H1 (cell line): ENCODE data around the gene LPAR3. TPM values are rescaled to one million over a fixed set of nuclear protein-coding genes. Genes with fewer than 3 reads are reported as not detected.

ENCODE experiments used
- CTCF ChIA-PET: fragments of 300-600 bp; sonication (Branson Sonifier 250); formaldehyde crosslinking; loops from one replicate; lab custom pipeline; 2021; ENCODE audit not compliant: partially characterized antibody; lab: Charles Lee
- POLR2A ChIA-PET: fragments of 300-600 bp; sonication (Branson Sonifier 250); formaldehyde crosslinking; loops from one replicate; lab custom pipeline; 2021; ENCODE audit warnings: inconsistent platforms; ENCODE audit not compliant: partially characterized antibody; lab: Charles Lee
- DNase-seq, 2 experiments: peaks; one replicate each; pipeline versions ENCODE4 v3.0.0 to v3.0.0-alpha.2; 2010 to 2022; ENCODE audit warnings: low spot score in 2 of 2, low read depth in 1 of 2, mixed read lengths in 1 of 2
- FAIRE-seq: peaks from 2 replicates; lab custom pipeline; 2011; peaks lifted over from hg19 to GRCh38; lab: Jason Lieb, UNC
- H2AFZ ChIP-seq: 2 replicates; pipeline ENCODE4 v1.8.1; 2012; ENCODE audit warnings: low read length, inconsistent platforms
- H2AK5ac ChIP-seq: 2 replicates; pipeline ENCODE4 v1.6.1; 2013; ENCODE audit warnings: low read depth, low read length
- H2BK120ac ChIP-seq: replicated peaks from 2 replicates; pipeline ENCODE3; 2013; ENCODE audit warnings: low read depth, low read length, inconsistent platforms
- H2BK12ac ChIP-seq: 2 replicates; pipeline ENCODE4 v1.6.1; 2013; ENCODE audit warnings: low read depth, low read length
- H2BK15ac ChIP-seq: 2 replicates; pipeline ENCODE4 v1.6.1; 2013; ENCODE audit warnings: low read length
- H2BK20ac ChIP-seq: 2 replicates; pipeline ENCODE4 v1.6.1; 2013; ENCODE audit warnings: low read length
- H2BK5ac ChIP-seq: 2 replicates; pipeline ENCODE4 v1.6.1; 2013; ENCODE audit warnings: low read depth, low read length
- H3K14ac ChIP-seq: 2 replicates; pipeline ENCODE4 v1.6.1; 2013; ENCODE audit warnings: inconsistent platforms; ENCODE audit not compliant: insufficient read length
- H3K18ac ChIP-seq: 2 replicates; pipeline ENCODE4 v1.6.1; 2013; ENCODE audit warnings: low read length; ENCODE audit errors: extremely low read depth
- H3K23ac ChIP-seq: 2 replicates; pipeline ENCODE4 v1.6.1; 2013; ENCODE audit warnings: inconsistent platforms; ENCODE audit not compliant: insufficient read length
- H3K23me2 ChIP-seq: 2 replicates; pipeline ENCODE4 v1.6.1; 2013; ENCODE audit warnings: low read depth, low read length
- H3K27ac ChIP-seq: 2 replicates; pipeline ENCODE4 v1.6.1; 2011; ENCODE audit warnings: low read depth, low read length, inconsistent platforms
- H3K27me3 ChIP-seq, 4 experiments: replicated peaks in 1 of 4; 1 replicate in 1 of 4; 2 replicates in 3 of 4; pipeline versions ENCODE4 v1.6.1 to v1.8.1; 2011 to 2013; ENCODE audit warnings: low read length in 3 of 4, mild to moderate bottlenecking in 3 of 4, inconsistent platforms in 2 of 4, mixed read lengths in 2 of 4, moderate library complexity in 1 of 4; ENCODE audit not compliant: control insufficient read depth in 3 of 4, insufficient read depth in 3 of 4; ENCODE audit errors: extremely low read depth in 1 of 4
- H3K36me3 ChIP-seq, 4 experiments: 2 replicates each; pipeline versions ENCODE4 v1.6.1 to v1.8.1; 2011 to 2013; ENCODE audit warnings: mild to moderate bottlenecking in 4 of 4, low read length in 3 of 4, moderate library complexity in 2 of 4, control low read depth in 1 of 4, inconsistent platforms in 1 of 4; ENCODE audit not compliant: insufficient read depth in 4 of 4, control insufficient read depth in 2 of 4
- H3K4ac ChIP-seq: replicated peaks from 2 replicates; pipeline ENCODE3; 2013; ENCODE audit warnings: low read length, low read depth, mixed read lengths, inconsistent platforms; ENCODE audit not compliant: insufficient read length
- H3K4me1 ChIP-seq, 4 experiments: replicated peaks in 1 of 4; 1 replicate in 1 of 4; 2 replicates in 3 of 4; pipeline versions ENCODE4 v1.6.1 to v1.8.1; 2011 to 2013; ENCODE audit warnings: low read length in 3 of 4, inconsistent platforms in 2 of 4, mixed read lengths in 1 of 4; ENCODE audit not compliant: insufficient read depth in 4 of 4, control insufficient read depth in 3 of 4
- H3K4me2 ChIP-seq, 2 experiments: 2 replicates each; pipeline versions ENCODE4 v1.6.1 to v1.8.1; 2011 to 2013; ENCODE audit warnings: low read depth in 2 of 2, low read length in 2 of 2, control low read depth in 1 of 2, inconsistent platforms in 1 of 2, mild to moderate bottlenecking in 1 of 2; ENCODE audit not compliant: insufficient read depth in 1 of 2
- H3K4me3 ChIP-seq, 4 experiments: fragments of 200-600, 300-600 bp in 1 of 4; sonication (generic), shearing (Covaris generic), sonication (Bioruptor Twin) in 1 of 4; 2 replicates each; pipeline versions ENCODE4 v1.5.1 to v1.8.1; 2011 to 2016; ENCODE audit warnings: low read length in 4 of 4, low read depth in 3 of 4, control low read depth in 2 of 4, inconsistent platforms in 2 of 4, mild to moderate bottlenecking in 2 of 4, mixed read lengths in 1 of 4, moderate library complexity in 1 of 4; ENCODE audit not compliant: insufficient read depth in 2 of 4; ENCODE audit errors: extremely low read depth in 1 of 4
- H3K56ac ChIP-seq: replicated peaks from 2 replicates; pipeline ENCODE3; 2013; ENCODE audit warnings: low read depth, mild to moderate bottlenecking, mixed read lengths, low read length, inconsistent platforms; ENCODE audit not compliant: insufficient read length
- H3K79me1 ChIP-seq: 2 replicates; pipeline ENCODE4 v1.6.1; 2013; ENCODE audit warnings: low read depth, low read length, control low read depth
- H3K79me2 ChIP-seq, 2 experiments: 2 replicates each; pipeline versions ENCODE4 v1.6.1 to v1.8.1; 2012 to 2013; ENCODE audit warnings: low read length in 2 of 2, mild to moderate bottlenecking in 2 of 2, inconsistent platforms in 1 of 2; ENCODE audit not compliant: insufficient read depth in 2 of 2, control insufficient read depth in 1 of 2
- H3K9ac ChIP-seq, 4 experiments: replicated peaks in 1 of 4; 1 replicate in 1 of 4; 2 replicates in 3 of 4; pipeline versions ENCODE4 v1.6.1 to v1.8.1; 2011 to 2013; ENCODE audit warnings: low read depth in 3 of 4, low read length in 3 of 4, control low read depth in 2 of 4, mild to moderate bottlenecking in 2 of 4, moderate library complexity in 2 of 4, inconsistent platforms in 1 of 4; ENCODE audit errors: extremely low read depth in 1 of 4
- H3K9me3 ChIP-seq, 2 experiments: 2 replicates each; pipeline versions ENCODE4 v1.6.1 to v1.8.1; 2012 to 2013; ENCODE audit warnings: mild to moderate bottlenecking in 2 of 2, moderate library complexity in 2 of 2, control low read depth in 1 of 2, inconsistent platforms in 1 of 2, low read depth in 1 of 2, low read length in 1 of 2, mixed read lengths in 1 of 2; ENCODE audit not compliant: insufficient read depth in 2 of 2
- H4K20me1 ChIP-seq, 2 experiments: replicated peaks in 1 of 2; 2 replicates each; pipeline versions ENCODE3 to v1.8.1; 2011 to 2013; ENCODE audit warnings: inconsistent platforms in 2 of 2, low read length in 2 of 2, mild to moderate bottlenecking in 1 of 2; ENCODE audit not compliant: insufficient read depth in 2 of 2, control insufficient read depth in 1 of 2
- H4K5ac ChIP-seq: 2 replicates; pipeline ENCODE4 v1.6.1; 2013; ENCODE audit warnings: low read length, low read depth, mixed read lengths, inconsistent platforms; ENCODE audit not compliant: insufficient read length
- H4K8ac ChIP-seq: 2 replicates; pipeline ENCODE4 v1.8.0; 2013; ENCODE audit warnings: mild to moderate bottlenecking, moderate library complexity, low read length, inconsistent platforms; ENCODE audit not compliant: insufficient read depth; ENCODE audit errors: extremely low read depth
- H4K91ac ChIP-seq: replicated peaks from 2 replicates; pipeline ENCODE3; 2013; ENCODE audit warnings: low read length, mixed read lengths, inconsistent platforms; ENCODE audit not compliant: insufficient read length
- CBX5 ChIP-seq: fragments of 300-800, 300-1000 bp; sonication (generic); IDR thresholded peaks from 2 replicates; pipeline ENCODE4 v1.7.1; 2016; ENCODE audit warnings: antibody characterized with exemption, low read length, low read depth
- CBX8 ChIP-seq: fragments of 300-800, 300-1000 bp; sonication (generic); IDR thresholded peaks from 2 replicates; pipeline ENCODE4 v1.7.1; 2016; ENCODE audit warnings: low read depth, low read length, borderline replicate concordance
- CREB1 ChIP-seq: IDR thresholded peaks from 2 replicates; pipeline ENCODE4 v1.6.1; 2012; ENCODE audit warnings: inconsistent platforms
- FOSL1 ChIP-seq: IDR thresholded peaks from 2 replicates; pipeline ENCODE4 v1.6.1; 2011; ENCODE audit warnings: mild to moderate bottlenecking, low read depth, low read length, moderate library complexity; ENCODE audit not compliant: insufficient read depth
- HDAC6 ChIP-seq: IDR thresholded peaks from one replicate; pipeline ENCODE4 v1.7.1; 2012; ENCODE audit warnings: low read depth, mild to moderate bottlenecking, inconsistent platforms, low read length, moderate library complexity
- MAX ChIP-seq: IDR thresholded peaks from 2 replicates; pipeline ENCODE4 v1.6.1; 2012; ENCODE audit warnings: inconsistent platforms
- POLR2A ChIP-seq, 2 experiments: IDR thresholded peaks; 1 replicate in 1 of 2; 2 replicates in 1 of 2; pipeline ENCODE4 v1.6.1; 2011; ENCODE audit warnings: low read depth in 2 of 2, low read length in 2 of 2, mild to moderate bottlenecking in 2 of 2; ENCODE audit errors: control extremely low read depth in 1 of 2
- POU5F1 ChIP-seq: IDR thresholded peaks from 2 replicates; pipeline ENCODE4 v1.6.1; 2011; ENCODE audit warnings: low read depth, mild to moderate bottlenecking, low read length, moderate library complexity
- RNF2 ChIP-seq: fragments of 200-900, 300-1000 bp; sonication (generic); IDR thresholded peaks from 2 replicates; pipeline ENCODE4 v1.7.1; 2016; ENCODE audit warnings: borderline replicate concordance, low read depth, mild to moderate bottlenecking, antibody characterized with exemption, low read length; ENCODE audit not compliant: poor library complexity, severe bottlenecking; ENCODE audit errors: missing control alignments
- RXRA ChIP-seq: IDR thresholded peaks from 2 replicates; pipeline ENCODE4 v1.6.1; 2011; ENCODE audit warnings: low read depth, mild to moderate bottlenecking, low read length, moderate library complexity; ENCODE audit not compliant: insufficient read depth
- SIRT6 ChIP-seq: IDR thresholded peaks from one replicate; pipeline ENCODE4 v1.7.1; 2012; ENCODE audit warnings: low read length, inconsistent platforms
- SP1 ChIP-seq: IDR thresholded peaks from 2 replicates; pipeline ENCODE4 v1.6.1; 2011; ENCODE audit warnings: low read depth, low read length
- TAF1 ChIP-seq: IDR thresholded peaks from 2 replicates; pipeline ENCODE4 v1.6.1; 2011; ENCODE audit warnings: mild to moderate bottlenecking, low read depth, low read length
- ZNF274 ChIP-seq: IDR thresholded peaks from 2 replicates; pipeline ENCODE4 v1.7.0; 2012; ENCODE audit warnings: low read length, borderline replicate concordance; ENCODE audit errors: extremely low read depth
- polyA plus RNA-seq, 7 experiments: library from polyadenylated mRNA; depleted of rRNA in 3 of 7; stranded (reverse) in 5 of 7; unstranded in 2 of 7; fragments of >200 nt in 5 of 7; fragments of 200-250 nt in 2 of 7; gene quantifications; 1 replicate in 5 of 7; 2 replicates in 1 of 7; 4 replicates in 1 of 7; pipeline versions ENCODE4 v1.2.1 to v1.2.3, GENCODE V29; 2011 to 2013; ENCODE audit warnings: missing spikeins in 2 of 7, mixed read lengths in 2 of 7
- total RNA-seq: library from RNA; stranded (reverse); fragmentation: NEBNext Ultra II Directional; extraction: Animal tissue kit (Norgen Biotek cat#: 25700); gene quantifications from 2 replicates; pipeline ENCODE4 v1.2.1, GENCODE V29; 2021
- TF ChIP-seq, protein P1 (sequence below): IDR thresholded peaks from 2 replicates; pipeline ENCODE4 v1.6.1; 2011; ENCODE audit warnings: low read length, improper control_type of control experiment

LPAR3 gene
- total and polyA plus RNA-seq, 2 of the 8 experiments (the other 6 are each of a cell fraction or from before 2014, with no cell fraction given), result 17.1 to 25.4 TPM

GRCh38 chr1:84883286-84883685 lies 9.7 kb downstream of the LPAR3 start:
- no peak overlapping the region for H3K56ac ChIP-seq
- no peak overlapping the region for H3K18ac ChIP-seq
- H2BK120ac ChIP-seq, result no peak overlapping the region
- H3K79me2 ChIP-seq, result peaks cover 0 to 30% of the 10 kb centered on the region in 2 experiments; a peak in 2 of 4 replicates
- H3K27ac ChIP-seq, result no peak overlapping the region
- H4K20me1 ChIP-seq, result peaks cover 0 to 6% of the 10 kb centered on the region in 2 experiments
- POLR2A ChIA-PET, result interaction anchor here (1.5 kb wide), 1 partner anchor 9 kb away, joined by 3 read pairs; no protein-coding TSS in a partner anchor
- H3K4me1 ChIP-seq, result no peaks in the 10 kb centered on the region
- FAIRE-seq (no peak), DNase-seq (no peak)
- no peak overlapping the region for H2BK20ac ChIP-seq
- H3K4ac ChIP-seq, result no peak overlapping the region
- no peak overlapping the region for H2BK12ac ChIP-seq
- no peak overlapping the region for H2AK5ac ChIP-seq
- peaks cover 0 to 7% (median 3%) of the 10 kb centered on the region in 4 experiments; a peak in 3 of 8 replicates for H3K36me3 ChIP-seq
- no peak overlapping the region for H3K9ac ChIP-seq
- H3K27me3 ChIP-seq, result no peaks in the 10 kb centered on the region
- no peak overlapping the region for H2BK5ac ChIP-seq
- H2BK15ac ChIP-seq, result no peak overlapping the region
- CTCF ChIA-PET, result no interaction called here
- no peak overlapping the region for H3K4me2 ChIP-seq
- H3K14ac ChIP-seq, result no peak overlapping the region
- H3K4me3 ChIP-seq, result no peak overlapping the region
- no peaks in the 10 kb centered on the region for H3K23me2 ChIP-seq
- H3K23ac ChIP-seq, result no peak overlapping the region
- H4K5ac ChIP-seq, result no peak overlapping the region
- peaks cover 4% of the 10 kb centered on the region; the same call in 1 of the 2 replicates for H3K79me1 ChIP-seq
- H4K8ac ChIP-seq, result no peak overlapping the region
- peaks cover 0 to 4% of the 10 kb centered on the region in 2 experiments; a peak in 1 of 4 replicates for H3K9me3 ChIP-seq
- no peak overlapping the region for H4K91ac ChIP-seq
- no peak overlapping the region for H2AFZ ChIP-seq
- TF ChIP-seq MAX (no peak), RNF2 (no peak), HDAC6 (no peak), SIRT6 (no peak), SP1 (no peak), ZNF274 (no peak), RXRA (no peak), POLR2A (IDR thresholded peaks at IDR 0.05; ENCODE audit: control extremely low read depth in 1 of 2, low read depth in 2 of 2, low read length in 2 of 2) (no peak), POU5F1 (no peak), TAF1 (no peak), CBX5 (no peak), CBX8 (no peak), CREB1 (no peak), FOSL1 (no peak)
- TF ChIP-seq, protein P1, sequence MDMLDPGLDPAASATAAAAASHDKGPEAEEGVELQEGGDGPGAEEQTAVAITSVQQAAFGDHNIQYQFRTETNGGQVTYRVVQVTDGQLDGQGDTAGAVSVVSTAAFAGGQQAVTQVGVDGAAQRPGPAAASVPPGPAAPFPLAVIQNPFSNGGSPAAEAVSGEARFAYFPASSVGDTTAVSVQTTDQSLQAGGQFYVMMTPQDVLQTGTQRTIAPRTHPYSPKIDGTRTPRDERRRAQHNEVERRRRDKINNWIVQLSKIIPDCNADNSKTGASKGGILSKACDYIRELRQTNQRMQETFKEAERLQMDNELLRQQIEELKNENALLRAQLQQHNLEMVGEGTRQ, result no peak
